ENCODE results near the gene CACNA1F.
A peak's percentile ranks its signal among the peaks of the same experiment; 100 is the strongest.

CACNA1F gene

DNA sequence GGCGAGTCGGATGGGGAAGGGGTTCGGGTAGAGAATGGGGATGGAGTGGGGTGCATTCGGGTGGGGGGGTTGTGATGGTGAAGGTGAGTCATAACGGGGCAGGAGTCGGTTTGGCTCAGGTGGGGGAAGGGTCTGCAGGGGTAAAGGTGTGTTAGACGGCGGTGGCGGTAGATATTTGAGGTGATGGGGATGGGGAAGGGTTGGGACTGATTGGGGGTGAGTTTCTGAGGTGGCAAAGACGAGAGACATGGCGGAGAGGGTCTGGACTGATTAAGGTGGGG lies 33.9 kb downstream of the CACNA1F start:
- no peak for DNase-seq (ENCODE audit: low read depth in 2 of 2)

- DNase-seq (ENCODE audit: low read depth in 2 of 2), result no peak
Measured at GRCh38 chrX:49198540-49199314, 34.4 kb downstream of the CACNA1F start.

DNA sequence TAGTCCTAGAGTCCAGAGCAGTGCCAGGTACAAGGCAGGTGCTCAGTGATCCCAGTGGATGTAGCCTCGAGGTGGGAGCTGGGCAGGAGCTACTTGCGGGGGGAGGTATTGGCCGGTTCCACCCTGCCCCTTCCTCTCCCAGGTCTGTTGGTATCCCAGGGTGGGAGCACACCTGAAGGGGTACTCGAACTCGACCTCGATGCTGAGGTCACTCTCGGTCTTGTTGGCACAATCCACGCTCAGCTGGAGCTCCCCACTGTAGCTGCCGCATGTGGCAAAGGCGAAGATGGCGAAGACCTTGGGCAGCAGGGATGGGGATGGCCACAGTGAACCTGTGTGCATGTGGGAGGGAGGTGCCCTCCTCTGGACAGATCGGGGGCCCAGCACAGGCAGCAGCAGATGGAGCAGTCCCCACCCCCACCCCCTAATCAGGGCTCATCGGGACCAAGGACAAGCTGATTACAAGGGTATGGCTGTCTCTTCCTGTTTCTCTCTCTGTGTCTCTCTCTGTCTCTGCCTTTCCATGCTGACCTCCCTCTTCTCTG lies 35.5 kb downstream of the CACNA1F start:
- DNase-seq (ENCODE audit: low read depth in 2 of 2), result no peak

DNA sequence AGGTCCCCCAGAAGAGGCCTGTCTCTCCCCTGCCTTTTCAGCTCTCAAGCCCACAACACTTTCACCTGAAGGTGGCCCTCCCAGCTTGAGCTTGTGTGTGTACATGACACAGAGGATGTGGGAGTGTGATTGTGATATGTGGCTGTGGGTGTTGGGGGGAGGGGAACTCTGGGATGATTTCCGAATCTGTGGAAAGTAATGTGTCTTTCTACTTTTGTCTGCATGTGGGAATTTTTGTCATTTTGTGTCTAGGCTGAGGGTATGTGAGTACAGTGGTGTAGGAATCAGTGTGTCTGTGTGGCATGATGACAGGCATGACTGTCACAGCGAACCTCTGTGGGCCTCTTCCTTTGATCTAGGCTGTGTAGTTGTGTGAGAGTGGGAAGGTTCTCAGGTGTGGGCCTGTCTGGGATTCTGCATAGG lies 39.6 kb downstream of the CACNA1F start:
- DNase-seq (ENCODE audit: low read depth in 2 of 2), result no peak

GRCh38 chrX:49192722-49193328 lies 40.3 kb downstream of the CACNA1F start:
- no peak for DNase-seq (ENCODE audit: low read depth in 2 of 2)

DNA sequence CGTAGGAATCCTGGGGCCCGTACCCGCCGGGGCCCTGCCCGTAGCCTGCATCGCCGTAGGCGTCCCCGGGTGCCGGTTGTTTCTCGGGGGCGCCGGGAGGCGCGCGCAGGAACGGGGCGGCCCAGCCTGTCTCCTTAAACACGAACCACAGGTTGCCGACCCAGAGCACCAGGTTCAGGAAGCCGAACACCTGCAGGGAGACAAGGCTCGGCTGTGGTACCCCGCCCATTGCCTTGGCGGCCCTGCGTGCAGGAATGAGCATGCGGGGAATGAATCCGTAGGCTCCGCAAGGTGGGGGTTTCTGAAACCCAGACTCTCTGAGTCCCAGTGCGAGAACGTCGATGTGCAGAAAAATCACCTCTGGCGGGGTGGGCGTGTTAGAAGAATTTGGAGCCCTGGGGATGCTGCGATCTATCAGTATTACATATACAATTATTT lies 41.5 kb downstream of the CACNA1F start:
- DNase-seq (ENCODE audit: low read depth in 2 of 2), result no peak

GRCh38 chrX:49190821-49191573 lies 42.1 kb downstream of the CACNA1F start:
- DNase-seq (ENCODE audit: low read depth in 2 of 2), result peak; percentile 73 to 77

- DNase-seq (ENCODE audit: low read depth in 2 of 2), result no peak
Measured at GRCh38 chrX:49189606-49190005, 43.5 kb downstream of the CACNA1F start.

- no peak for DNase-seq (ENCODE audit: low read depth in 2 of 2)
Measured at GRCh38 chrX:49188468-49189076, 44.6 kb downstream of the CACNA1F start.

- no peak for DNase-seq (ENCODE audit: low read depth in 2 of 2)
Measured at GRCh38 chrX:49187526-49187925, 45.6 kb downstream of the CACNA1F start.

- DNase-seq (ENCODE audit: low read depth in 2 of 2), result no peak
Measured at GRCh38 chrX:49187028-49187394, 46.1 kb downstream of the CACNA1F start.

DNA sequence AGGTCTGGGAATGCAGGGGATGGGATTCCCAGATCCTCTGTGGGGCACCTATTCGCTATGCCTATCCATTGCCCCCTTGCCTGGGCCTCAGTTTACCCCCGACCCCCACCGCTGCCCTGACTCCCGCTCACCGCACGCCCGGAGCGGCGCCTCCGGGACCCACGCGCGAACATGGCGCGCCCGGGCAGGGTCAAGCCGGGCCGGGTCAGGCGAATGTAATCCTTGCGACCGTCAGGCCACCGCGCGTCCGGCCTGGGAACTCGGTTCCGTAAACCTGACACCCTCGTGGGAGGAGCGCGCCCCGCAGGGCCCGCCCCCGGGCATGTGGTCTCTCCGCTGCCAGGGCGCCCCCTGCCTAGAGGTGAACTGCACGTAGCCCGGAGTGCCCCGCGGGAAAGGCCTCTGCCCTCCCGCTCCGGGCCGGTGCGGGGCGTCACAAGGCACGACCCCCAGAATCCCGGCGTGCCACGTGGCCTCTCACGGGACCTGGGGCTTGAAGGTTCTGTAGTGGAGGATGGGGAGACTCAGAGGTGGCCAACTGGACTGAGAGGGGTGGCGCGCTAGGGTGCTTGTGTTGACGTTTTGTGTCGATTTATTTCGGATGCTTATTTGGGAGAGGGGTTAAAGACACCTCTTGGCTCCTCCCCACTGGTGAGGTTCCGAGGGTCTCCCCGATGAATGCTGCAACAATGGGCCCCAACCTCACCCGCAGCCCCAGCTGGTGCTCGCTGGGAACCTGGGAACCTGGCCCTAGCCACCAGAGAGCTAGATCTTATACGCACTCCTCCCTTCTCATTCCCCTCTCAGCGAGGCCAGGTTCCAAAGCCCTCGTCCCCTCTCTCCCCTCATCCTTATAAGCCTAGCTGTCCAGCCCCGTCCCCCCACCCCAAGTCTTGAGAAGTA lies 46.8 kb downstream of the CACNA1F start, which contains the start of gene PRICKLE3:
PRICKLE3 (minus strand) TSS at position 249 of the 903 bp plus-strand sequence; CDS start at position 173, 76 bp downstream.
- DNase-seq (ENCODE audit: low read depth in 2 of 2), result peak; percentile 67 to 69

- DNase-seq (ENCODE audit: low read depth in 2 of 2), result peak in 1 of 2 donors; percentile 34
Measured at GRCh38 chrX:49184294-49185281, 48.6 kb downstream of the CACNA1F start.

GRCh38 chrX:49183701-49184281 lies 49.3 kb downstream of the CACNA1F start:
- DNase-seq (ENCODE audit: low read depth in 2 of 2), result no peak

GRCh38 chrX:49179358-49179757 lies 53.8 kb downstream of the CACNA1F start:
- no peak for DNase-seq (ENCODE audit: low read depth in 2 of 2)

DNA sequence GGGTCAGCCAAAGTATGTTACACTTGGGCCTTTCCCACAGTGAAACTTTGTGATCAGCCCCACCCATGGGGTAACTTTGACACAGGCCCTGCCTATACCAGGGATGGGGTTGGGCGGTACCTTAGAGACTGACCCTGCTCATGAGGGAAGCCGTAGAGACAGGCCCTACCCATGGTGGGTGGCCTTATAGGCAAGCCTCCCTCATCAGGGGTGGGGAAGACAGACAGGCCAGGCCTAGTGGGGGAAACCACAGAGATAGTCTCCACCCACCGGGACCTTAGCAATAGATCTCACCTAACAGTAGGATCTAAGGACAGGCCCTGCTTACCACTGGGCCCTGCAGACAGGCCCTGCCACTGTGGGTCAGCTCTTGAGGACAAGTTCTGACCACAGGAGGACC lies 54.6 kb downstream of the CACNA1F start:
- DNase-seq (ENCODE audit: low read depth in 2 of 2), result no peak

DNA sequence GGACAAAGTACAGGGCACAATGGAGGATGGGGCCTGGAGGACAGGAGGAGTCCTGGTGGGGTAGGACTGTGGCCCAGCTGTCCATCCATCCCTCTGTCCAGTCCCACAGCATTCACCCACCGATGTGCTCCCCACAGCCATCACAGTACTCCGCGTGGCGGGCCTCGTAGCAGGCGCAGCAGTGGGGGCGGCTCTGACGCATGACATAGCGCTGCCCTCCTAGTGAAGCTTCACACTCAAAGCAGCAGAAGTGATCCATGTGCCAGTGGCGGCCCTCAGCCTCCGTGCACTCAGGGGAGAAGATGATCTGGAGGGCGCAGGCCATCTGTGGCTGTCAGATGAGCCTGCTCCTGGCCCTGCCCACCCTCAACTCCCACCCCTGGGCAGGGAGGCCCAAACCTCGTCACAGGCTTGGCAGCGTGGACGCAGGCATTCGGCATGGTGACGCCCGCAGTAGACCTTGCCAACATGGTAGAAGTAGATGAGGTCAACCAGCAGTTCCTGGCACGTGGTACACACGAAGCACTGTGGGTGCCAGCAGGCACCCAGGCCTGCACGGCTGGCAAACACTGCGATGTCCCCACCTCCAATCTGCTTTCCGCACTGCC lies 55.2 kb downstream of the CACNA1F start:
- DNase-seq (ENCODE audit: low read depth in 2 of 2), result no peak

- DNase-seq (ENCODE audit: low read depth in 2 of 2), result no peak
Measured at GRCh38 chrX:49177338-49177833, 55.8 kb downstream of the CACNA1F start.
